Measurements from ENCODE around the gene IFNL3. TPM values are rescaled to one million over a fixed set of nuclear protein-coding genes. Genes with fewer than 3 reads are reported as not detected.

The IFNL3 gene
- total RNA-seq, 1 experiment from 2014 or later = not detected

DNA sequence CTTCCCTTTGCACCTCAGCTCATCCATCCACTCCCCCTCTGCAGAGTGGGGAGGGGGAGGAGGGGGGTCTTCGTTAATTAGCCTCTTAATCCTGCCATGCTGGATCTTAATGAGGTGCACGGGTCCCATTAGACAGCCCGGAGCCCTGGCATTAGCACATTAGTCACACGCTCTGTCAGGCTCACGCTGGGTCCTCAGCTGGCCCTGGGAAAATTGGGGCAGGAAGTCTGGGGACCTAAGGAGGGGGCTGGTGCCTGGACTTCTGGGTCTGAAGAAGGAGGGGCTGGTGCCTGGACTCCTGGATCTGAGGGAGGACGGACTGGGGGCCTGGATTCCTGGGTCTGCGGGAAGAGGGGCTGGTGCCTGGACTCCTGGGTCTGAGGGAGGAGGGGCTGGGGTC is 48.5 kb downstream of the IFNL3 start:
- POLR2A ChIA-PET (ENCODE audit: low non-redundant PET) = no interaction called here
- intact Hi-C loops (cut with micrococcal nuclease; ENCODE audit: unreplicated experiment) = no loop called here
- Histone ChIP-seq H3K27ac (ENCODE audit: low read depth, low read length, poor library complexity, severe bottlenecking) (no peak overlapping the region), H3K36me3 (ENCODE audit: insufficient read depth, low read length, poor library complexity, severe bottlenecking) (no peaks in the 10 kb centered on the region), H3K9me3 (ENCODE audit: low read depth, low read length, poor library complexity, severe bottlenecking) (no peaks in the 10 kb centered on the region), H3K4me1 (ENCODE audit: insufficient read depth, low read length, poor library complexity, severe bottlenecking) (no peaks in the 10 kb centered on the region), H3K4me3 (ENCODE audit: low read depth, low read length, poor library complexity, severe bottlenecking) (no peak overlapping the region), H3K27me3 (replicated peaks; ENCODE audit: insufficient read depth, low read depth, low read length, poor library complexity) (peaks cover 40% of the 10 kb centered on the region)
- CTCF ChIA-PET = no interaction called here
- TF ChIP-seq, protein P1, sequence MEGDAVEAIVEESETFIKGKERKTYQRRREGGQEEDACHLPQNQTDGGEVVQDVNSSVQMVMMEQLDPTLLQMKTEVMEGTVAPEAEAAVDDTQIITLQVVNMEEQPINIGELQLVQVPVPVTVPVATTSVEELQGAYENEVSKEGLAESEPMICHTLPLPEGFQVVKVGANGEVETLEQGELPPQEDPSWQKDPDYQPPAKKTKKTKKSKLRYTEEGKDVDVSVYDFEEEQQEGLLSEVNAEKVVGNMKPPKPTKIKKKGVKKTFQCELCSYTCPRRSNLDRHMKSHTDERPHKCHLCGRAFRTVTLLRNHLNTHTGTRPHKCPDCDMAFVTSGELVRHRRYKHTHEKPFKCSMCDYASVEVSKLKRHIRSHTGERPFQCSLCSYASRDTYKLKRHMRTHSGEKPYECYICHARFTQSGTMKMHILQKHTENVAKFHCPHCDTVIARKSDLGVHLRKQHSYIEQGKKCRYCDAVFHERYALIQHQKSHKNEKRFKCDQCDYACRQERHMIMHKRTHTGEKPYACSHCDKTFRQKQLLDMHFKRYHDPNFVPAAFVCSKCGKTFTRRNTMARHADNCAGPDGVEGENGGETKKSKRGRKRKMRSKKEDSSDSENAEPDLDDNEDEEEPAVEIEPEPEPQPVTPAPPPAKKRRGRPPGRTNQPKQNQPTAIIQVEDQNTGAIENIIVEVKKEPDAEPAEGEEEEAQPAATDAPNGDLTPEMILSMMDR (conservative IDR thresholded peaks at IDR 0.05; ENCODE audit: low read depth, low read length) = no peak
- no peak for TF ChIP-seq EZH2 (IDR thresholded peaks at IDR 0.05; ENCODE audit: borderline replicate concordance, low read depth, low read length, poor library complexity, severe bottlenecking)
- no peak for DNase-seq (ENCODE audit: low spot score)
- BruUV-seq (replicated peaks) = no TSS peak

DNA sequence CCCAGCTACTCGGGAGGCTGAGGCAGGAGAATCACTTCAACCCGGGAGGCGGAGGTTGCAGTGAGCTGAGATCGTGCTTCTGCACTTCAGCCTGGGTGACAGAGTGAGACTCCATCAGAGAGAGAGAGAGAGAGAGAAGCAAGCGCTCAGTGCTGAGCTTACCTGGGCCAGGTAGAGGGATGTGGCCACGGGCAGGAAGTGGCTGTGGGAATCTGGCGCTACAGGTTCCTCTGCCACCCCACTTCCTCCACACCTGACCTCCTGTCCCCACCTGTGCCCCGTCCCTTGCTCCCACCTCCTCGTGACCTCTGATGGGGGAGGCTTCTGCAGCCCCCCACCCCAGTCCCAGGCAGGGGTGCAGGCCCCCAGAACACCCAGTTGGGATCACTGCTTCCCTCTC is 49.1 kb downstream of the IFNL3 start:
- DNase-seq (ENCODE audit: low spot score) = no peak
- H3K9me3 ChIP-seq (ENCODE audit: low read depth, low read length, poor library complexity, severe bottlenecking) = no peaks in the 10 kb centered on the region
- H3K36me3 ChIP-seq (ENCODE audit: insufficient read depth, low read length, poor library complexity, severe bottlenecking) = no peaks in the 10 kb centered on the region
- intact Hi-C loops (cut with micrococcal nuclease; ENCODE audit: unreplicated experiment) = no loop called here
- no TSS peak for BruUV-seq (replicated peaks)
- H3K4me3 ChIP-seq (ENCODE audit: low read depth, low read length, poor library complexity, severe bottlenecking) = no peak overlapping the region
- ChIA-PET CTCF (no interaction called here), POLR2A (ENCODE audit: low non-redundant PET) (no interaction called here)
- TF ChIP-seq, protein P1 (conservative IDR thresholded peaks at IDR 0.05; ENCODE audit: low read depth, low read length) = no peak
- no peak for TF ChIP-seq EZH2 (IDR thresholded peaks at IDR 0.05; ENCODE audit: borderline replicate concordance, low read depth, low read length, poor library complexity, severe bottlenecking)
- no peaks in the 10 kb centered on the region for H3K4me1 ChIP-seq (ENCODE audit: insufficient read depth, low read length, poor library complexity, severe bottlenecking)
- peaks cover 40% of the 10 kb centered on the region for H3K27me3 ChIP-seq (replicated peaks; ENCODE audit: insufficient read depth, low read depth, low read length, poor library complexity)
- no peak overlapping the region for H3K27ac ChIP-seq (ENCODE audit: low read depth, low read length, poor library complexity, severe bottlenecking)

DNA sequence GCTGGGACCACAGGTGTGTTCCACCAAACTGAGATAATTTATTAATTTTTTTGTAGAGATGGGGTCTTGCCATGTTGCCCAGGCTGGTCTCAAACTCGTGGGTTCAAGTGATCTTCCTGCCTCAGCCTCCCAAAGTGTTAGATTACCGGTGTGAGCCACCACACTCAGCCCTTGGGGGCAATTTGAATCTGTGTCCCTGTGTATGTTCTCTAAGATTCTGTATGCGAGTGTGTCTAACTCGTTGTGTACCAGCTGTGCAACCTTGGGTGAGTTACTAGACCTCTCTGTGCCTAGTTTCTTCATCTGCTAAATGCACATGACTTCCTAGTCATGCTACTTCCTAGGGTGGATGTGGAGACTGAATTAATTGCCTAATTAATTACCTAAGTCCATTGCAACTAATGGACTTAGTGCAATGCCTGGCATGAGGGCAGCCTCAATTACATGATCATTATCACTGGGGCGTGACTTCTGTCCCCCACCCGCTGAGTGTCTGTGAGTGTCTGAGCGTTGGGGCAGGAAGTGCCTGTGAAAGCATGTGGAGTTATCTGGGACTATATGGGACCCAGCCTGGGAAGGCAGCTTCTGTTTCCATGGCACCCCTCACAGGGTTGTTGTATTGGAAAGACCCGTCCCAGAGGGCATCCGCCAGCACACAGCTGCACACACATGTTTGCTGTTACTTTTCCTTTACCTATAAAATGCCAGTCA is 49.8 kb downstream of the IFNL3 start:
- Histone ChIP-seq H3K4me1 (ENCODE audit: insufficient read depth, low read length, poor library complexity, severe bottlenecking) (no peaks in the 10 kb centered on the region), H3K36me3 (ENCODE audit: insufficient read depth, low read length, poor library complexity, severe bottlenecking) (no peaks in the 10 kb centered on the region), H3K9me3 (ENCODE audit: low read depth, low read length, poor library complexity, severe bottlenecking) (no peaks in the 10 kb centered on the region), H3K4me3 (ENCODE audit: low read depth, low read length, poor library complexity, severe bottlenecking) (no peak overlapping the region), H3K27me3 (replicated peaks; ENCODE audit: insufficient read depth, low read depth, low read length, poor library complexity) (peaks cover 40% of the 10 kb centered on the region), H3K27ac (ENCODE audit: low read depth, low read length, poor library complexity, severe bottlenecking) (no peak overlapping the region)
- ChIA-PET CTCF (no interaction called here), POLR2A (ENCODE audit: low non-redundant PET) (no interaction called here)
- no peak for TF ChIP-seq EZH2 (IDR thresholded peaks at IDR 0.05; ENCODE audit: borderline replicate concordance, low read depth, low read length, poor library complexity, severe bottlenecking)
- TF ChIP-seq, protein P1 (conservative IDR thresholded peaks at IDR 0.05; ENCODE audit: low read depth, low read length) = no peak
- DNase-seq (ENCODE audit: low spot score) = peak; percentile 54
- intact Hi-C loops (cut with micrococcal nuclease; ENCODE audit: unreplicated experiment) = no loop called here
- BruUV-seq (replicated peaks) = no TSS peak
